WERI-Rb-1 (cell line): Measurements from ENCODE around the gene EPOP.

Experiments
- DNase-seq: peaks from one replicate; pipeline ENCODE4 v3.0.0-alpha.2; 2020
- H3K27ac ChIP-seq: fragments of 250-450 bp; sonication (Bioruptor Pico); 2 replicates; pipeline ENCODE4 v1.5.1; 2020; ENCODE audit warnings: mild to moderate bottlenecking, moderate library complexity
- H3K27me3 ChIP-seq: fragments of 250-450 bp; sonication (Bioruptor Pico); 2 replicates; pipeline ENCODE4 v1.5.1; 2021; ENCODE audit warnings: mild to moderate bottlenecking, low read depth, moderate library complexity; ENCODE audit not compliant: insufficient read depth, severe bottlenecking
- H3K36me3 ChIP-seq: fragments of 250-450 bp; sonication (Bioruptor Pico); 2 replicates; pipeline ENCODE4 v1.5.1; 2020; ENCODE audit warnings: mild to moderate bottlenecking, moderate library complexity
- H3K4me3 ChIP-seq: 2 replicates; pipeline ENCODE4 v1.5.1; 2011; ENCODE audit warnings: low read depth, mild to moderate bottlenecking, control low read depth, low read length
- H3K9me3 ChIP-seq: fragments of 250-450 bp; sonication (Bioruptor Pico); 2 replicates; pipeline ENCODE4 v1.5.1; 2021; ENCODE audit warnings: mild to moderate bottlenecking, moderate library complexity; ENCODE audit not compliant: severe bottlenecking
- CTCF ChIP-seq: IDR thresholded peaks from 2 replicates; pipeline ENCODE4 v1.5.1; 2011; ENCODE audit warnings: low read depth, mild to moderate bottlenecking, control low read depth, inconsistent platforms, low read length

Gene EPOP

GRCh38 chr17:38663964-38664644 lies 10.7 kb downstream of the EPOP start:
- Histone ChIP-seq H3K27ac (no peak overlapping the region), H3K36me3 (no peaks in the 10 kb centered on the region), H3K27me3 (no peaks in the 10 kb centered on the region), H3K4me3 (no peak overlapping the region), H3K9me3 (no peaks in the 10 kb centered on the region)
- DNase-seq: no peak
- no peak for TF ChIP-seq CTCF

- H3K27me3 ChIP-seq: no peaks in the 10 kb centered on the region
- no peaks in the 10 kb centered on the region for H3K36me3 ChIP-seq
- no peak overlapping the region for H3K4me3 ChIP-seq
- H3K9me3 ChIP-seq: no peaks in the 10 kb centered on the region
- DNase-seq: peak; percentile 94
- TF ChIP-seq CTCF: peak; percentile 96
- H3K27ac ChIP-seq: no peak overlapping the region
Measured at GRCh38 chr17:38663125-38663751, 11.5 kb downstream of the EPOP start.

GRCh38 chr17:38660097-38661025 lies 14.4 kb downstream of the EPOP start:
- Histone ChIP-seq H3K27me3 (no peaks in the 10 kb centered on the region), H3K27ac (no peak overlapping the region), H3K4me3 (no peak overlapping the region), H3K9me3 (no peaks in the 10 kb centered on the region), H3K36me3 (no peaks in the 10 kb centered on the region)
- no peak for TF ChIP-seq CTCF
- no peak for DNase-seq

GRCh38 chr17:38659415-38659814 lies 15.3 kb downstream of the EPOP start:
- no peaks in the 10 kb centered on the region for H3K27me3 ChIP-seq
- no peak overlapping the region for H3K4me3 ChIP-seq
- no peak for DNase-seq
- H3K36me3 ChIP-seq: no peaks in the 10 kb centered on the region
- no peak for TF ChIP-seq CTCF
- H3K27ac ChIP-seq: no peak overlapping the region
- no peaks in the 10 kb centered on the region for H3K9me3 ChIP-seq

GRCh38 chr17:38658741-38659345 lies 15.9 kb downstream of the EPOP start:
- Histone ChIP-seq H3K9me3 (no peaks in the 10 kb centered on the region), H3K36me3 (no peaks in the 10 kb centered on the region), H3K27me3 (no peaks in the 10 kb centered on the region), H3K27ac (no peak overlapping the region), H3K4me3 (no peak overlapping the region)
- DNase-seq: no peak
- TF ChIP-seq CTCF: no peak
